ENCODE results near the gene PRKCB.
"Not testable (repeated sequence)": the region's sequence is repeated elsewhere in the genome, so short reads cannot be mapped to it uniquely, and the experiment has no call there.

PRKCB gene

GRCh38 chr16:23902748-23903414 lies 67.1 kb downstream of the PRKCB start:
- no peak for DNase-seq (ENCODE audit: low read depth)

GRCh38 chr16:23905027-23905426 lies 69.2 kb downstream of the PRKCB start:
- DNase-seq (ENCODE audit: low read depth), result no peak

- no peak for DNase-seq (ENCODE audit: low read depth)
Observed at GRCh38 chr16:23907457-23907902, 71.7 kb downstream of the PRKCB start.

GRCh38 chr16:23907903-23908302 lies 72.1 kb downstream of the PRKCB start:
- no peak for DNase-seq (ENCODE audit: low read depth)

GRCh38 chr16:23908790-23909189 lies 73.0 kb downstream of the PRKCB start:
- DNase-seq (ENCODE audit: low read depth), result no peak

- DNase-seq (ENCODE audit: low read depth), result no peak
Observed at GRCh38 chr16:23909792-23910418, 74.1 kb downstream of the PRKCB start.

- no peak for DNase-seq (ENCODE audit: low read depth)
Observed at GRCh38 chr16:23914946-23915530, 79.3 kb downstream of the PRKCB start.

GRCh38 chr16:23916552-23916951 lies 80.8 kb downstream of the PRKCB start:
- not testable (repeated sequence) for DNase-seq (ENCODE audit: low read depth)

- DNase-seq (ENCODE audit: low read depth), result no peak
Observed at GRCh38 chr16:23917621-23918020, 81.8 kb downstream of the PRKCB start.

GRCh38 chr16:23920446-23920845 lies 84.7 kb downstream of the PRKCB start:
- DNase-seq (ENCODE audit: low read depth), result no peak

GRCh38 chr16:23920899-23921298 lies 85.1 kb downstream of the PRKCB start:
- no peak for DNase-seq (ENCODE audit: low read depth)

GRCh38 chr16:23922406-23922805 lies 86.6 kb downstream of the PRKCB start:
- no peak for DNase-seq (ENCODE audit: low read depth)

- DNase-seq (ENCODE audit: low read depth), result no peak
Observed at GRCh38 chr16:23924128-23924527, 88.3 kb downstream of the PRKCB start.

- DNase-seq (ENCODE audit: low read depth), result no peak
Observed at GRCh38 chr16:23927796-23928195, 92.0 kb downstream of the PRKCB start.

- no peak for DNase-seq (ENCODE audit: low read depth)
Observed at GRCh38 chr16:23929237-23929636, 93.5 kb downstream of the PRKCB start.

GRCh38 chr16:23929856-23930255 lies 94.1 kb downstream of the PRKCB start:
- DNase-seq (ENCODE audit: low read depth), result no peak

GRCh38 chr16:23930791-23931190 lies 95.0 kb downstream of the PRKCB start:
- no peak for DNase-seq (ENCODE audit: low read depth)

GRCh38 chr16:23931199-23931598 lies 95.4 kb downstream of the PRKCB start:
- DNase-seq (ENCODE audit: low read depth), result no peak

- DNase-seq (ENCODE audit: low read depth), result not testable (repeated sequence)
Observed at GRCh38 chr16:23933650-23934049, 97.9 kb downstream of the PRKCB start.

GRCh38 chr16:23934610-23935236 lies 98.9 kb downstream of the PRKCB start:
- DNase-seq (ENCODE audit: low read depth), result no peak

GRCh38 chr16:23940111-23940510 lies 104.3 kb downstream of the PRKCB start:
- DNase-seq (ENCODE audit: low read depth), result no peak

GRCh38 chr16:23941025-23941424 lies 105.2 kb downstream of the PRKCB start:
- no peak for DNase-seq (ENCODE audit: low read depth)

- DNase-seq (ENCODE audit: low read depth), result no peak
Observed at GRCh38 chr16:23941963-23942564, 106.3 kb downstream of the PRKCB start.
